ENCODE measurements around the gene JAK3.

JAK3 gene

DNA sequence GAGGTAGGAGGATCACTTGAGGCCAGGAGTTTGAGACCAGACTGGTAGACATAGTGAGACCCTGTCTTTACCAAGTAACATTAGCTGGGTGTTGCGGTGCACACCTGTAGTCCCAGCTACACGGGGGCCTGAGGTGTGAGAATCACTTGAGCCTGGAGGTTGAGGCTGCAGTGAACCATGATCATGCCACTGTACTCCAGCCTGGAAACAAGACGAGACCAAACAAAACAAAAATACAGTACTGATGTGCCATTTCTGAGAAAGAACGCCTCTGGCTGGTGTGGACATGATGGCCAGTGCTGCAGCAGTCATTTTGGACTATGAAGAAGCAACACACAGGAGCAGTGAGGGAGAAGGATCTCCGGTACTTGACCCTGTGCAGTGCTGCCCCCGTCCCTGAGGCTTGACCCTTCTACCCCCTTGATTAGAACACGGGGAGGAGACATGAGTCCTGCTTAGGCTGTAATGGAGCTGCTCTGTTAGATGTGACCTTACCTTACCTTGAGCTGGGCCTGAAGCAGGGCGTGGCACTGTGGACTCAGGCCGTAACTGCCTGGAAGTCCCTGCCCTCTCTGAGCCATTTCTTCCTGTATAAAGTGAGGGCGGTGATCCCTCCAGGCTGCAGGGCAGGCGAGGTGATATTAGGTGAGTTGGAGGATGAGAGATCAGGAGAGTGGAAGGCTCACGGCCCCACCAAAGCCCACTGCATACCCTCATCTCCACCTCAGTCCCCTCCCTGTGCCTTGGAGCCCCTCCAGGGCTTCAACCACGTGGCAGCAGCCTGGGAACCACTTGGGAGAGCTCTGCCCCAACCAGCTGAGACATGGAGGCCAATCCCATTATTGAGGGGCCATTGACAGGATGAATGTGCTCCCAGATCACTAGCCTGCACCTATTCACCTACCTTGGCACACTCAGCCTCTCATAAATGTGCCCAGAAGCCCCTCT is 17.9 kb upstream of the JAK3 start:
- DNase-seq (ENCODE audit: low read depth in 3 of 3): no peak

DNA sequence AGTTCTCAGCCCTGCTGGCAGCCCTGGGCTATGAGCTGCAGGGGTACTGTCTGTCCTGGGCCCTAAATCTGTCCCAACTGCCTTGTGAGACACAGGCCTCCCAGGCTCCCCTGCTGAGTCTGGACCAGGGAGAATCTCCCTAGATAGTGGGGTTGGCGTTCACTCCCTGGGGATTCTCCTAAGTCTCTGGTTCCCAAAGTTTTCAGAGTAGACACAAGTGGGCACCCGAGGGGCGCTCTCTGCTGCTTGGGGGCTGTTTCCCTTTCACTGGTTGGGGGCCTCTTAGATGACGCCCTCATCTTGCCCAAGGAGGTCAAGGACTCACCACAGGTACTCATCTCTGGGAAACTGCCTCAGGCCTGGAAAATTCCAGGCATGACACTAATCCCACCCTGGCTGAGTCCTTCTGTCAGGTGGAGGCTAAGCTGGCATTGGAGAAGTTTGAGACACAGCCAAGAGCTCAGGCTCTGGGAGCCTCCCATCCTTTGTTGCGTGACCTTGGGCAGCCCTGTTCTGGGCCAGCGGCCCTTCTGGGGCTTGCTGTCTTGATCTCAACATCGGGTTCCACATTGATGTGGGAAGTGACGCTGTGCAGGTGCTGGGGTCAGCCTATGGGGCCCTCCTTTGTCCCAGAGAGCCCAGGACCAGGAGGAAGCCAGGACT is 15.9 kb upstream of the JAK3 start:
- no peak for DNase-seq (ENCODE audit: low read depth in 3 of 3)

DNA sequence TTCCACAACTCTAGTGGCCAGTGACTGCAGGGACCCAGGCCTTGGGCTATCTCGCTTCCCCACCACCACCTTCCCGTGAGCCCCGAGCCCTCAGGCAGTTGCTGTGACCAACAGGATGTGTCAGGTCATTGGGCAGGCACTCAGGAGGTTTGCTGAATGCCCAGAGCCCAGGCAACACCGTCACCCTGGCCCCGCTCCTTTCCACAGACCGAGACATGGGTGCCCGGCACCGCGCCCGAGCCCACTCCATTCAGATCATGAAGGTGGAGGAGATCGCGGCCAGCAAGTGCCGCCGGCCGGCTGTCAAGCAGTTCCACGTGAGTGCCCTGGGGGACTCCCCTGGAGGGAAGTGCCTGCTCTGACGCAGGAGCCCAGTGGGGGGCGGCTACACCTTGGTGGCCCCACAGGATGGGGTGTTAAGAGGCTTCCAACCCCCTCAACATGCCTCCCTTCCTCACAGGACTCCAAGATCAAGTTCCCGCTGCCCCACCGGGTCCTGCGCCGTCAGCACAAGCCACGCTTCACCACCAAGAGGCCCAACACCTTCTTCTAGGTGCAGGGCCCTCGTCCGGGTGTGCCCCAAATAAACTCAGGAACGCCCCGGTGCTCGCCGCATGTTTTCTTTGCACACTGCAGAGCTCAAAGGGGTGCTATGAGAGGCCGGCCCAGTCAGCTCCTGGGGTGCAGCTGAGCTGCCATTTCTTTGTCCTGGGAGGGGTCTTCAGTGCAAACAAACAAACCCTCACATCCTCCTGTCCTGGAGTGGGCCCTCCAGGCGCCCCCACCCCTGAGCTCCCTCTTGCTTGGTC is 15.1 kb upstream of the JAK3 start:
- DNase-seq (ENCODE audit: low read depth in 3 of 3): no peak

DNA sequence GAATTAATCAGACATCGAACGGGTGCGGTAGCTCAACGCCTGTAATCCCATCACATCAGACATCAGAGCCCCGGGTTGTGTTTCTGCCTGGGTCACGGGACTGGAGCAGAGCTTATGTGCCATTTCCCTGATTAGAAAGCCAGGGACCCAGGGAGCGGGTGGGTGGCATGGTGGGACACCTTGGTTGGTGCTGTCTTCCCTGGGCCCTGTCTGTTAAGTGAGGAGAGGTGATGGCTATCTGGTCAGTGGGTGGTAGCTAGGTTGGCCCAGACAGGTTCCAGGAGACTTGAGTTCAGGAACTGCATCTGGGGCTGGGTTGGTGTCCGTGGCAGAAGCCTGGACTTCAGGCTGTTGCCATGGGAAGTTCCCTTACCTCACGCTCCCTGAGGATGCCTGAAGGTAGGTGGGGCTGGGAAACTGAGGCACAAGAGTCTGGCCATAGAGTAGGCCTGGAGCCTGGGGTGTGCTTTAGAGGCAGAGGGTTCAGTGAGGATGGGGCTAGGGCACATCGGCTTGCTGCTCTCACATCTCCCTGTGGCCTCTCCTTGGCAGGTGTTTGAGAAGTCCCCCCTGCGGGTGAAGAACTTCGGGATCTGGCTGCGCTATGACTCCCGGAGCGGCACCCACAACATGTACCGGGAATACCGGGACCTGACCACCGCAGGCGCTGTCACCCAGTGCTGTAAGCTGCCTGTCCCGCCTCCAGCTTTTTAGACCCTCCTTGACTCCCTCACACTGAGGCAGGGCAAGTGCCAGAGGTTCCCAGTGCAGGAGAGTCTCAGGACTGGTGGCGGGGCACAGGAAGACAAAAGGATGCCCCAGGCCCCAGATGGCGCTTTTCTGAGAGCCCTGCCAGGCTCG is 14.0 kb upstream of the JAK3 start:
- no peak for DNase-seq (ENCODE audit: low read depth in 3 of 3)

DNA sequence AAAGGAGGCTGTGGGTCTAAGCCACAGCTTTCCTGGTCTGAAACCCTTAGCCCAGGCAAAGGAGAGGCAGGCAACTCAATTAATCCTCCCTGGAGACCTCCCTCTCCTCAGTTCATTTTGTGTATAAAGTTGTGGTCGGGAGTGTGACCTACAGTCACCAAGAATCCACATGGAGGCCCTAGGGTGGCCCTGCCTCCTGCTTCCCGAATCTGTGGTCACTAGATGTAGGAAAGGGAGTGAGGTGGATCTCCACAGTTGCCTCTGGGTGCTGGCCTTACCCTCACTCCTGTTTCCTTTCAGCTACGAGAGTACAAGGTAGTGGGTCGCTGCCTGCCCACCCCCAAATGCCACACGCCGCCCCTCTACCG is 13.2 kb upstream of the JAK3 start:
- no peak for DNase-seq (ENCODE audit: low read depth in 3 of 3)

DNA sequence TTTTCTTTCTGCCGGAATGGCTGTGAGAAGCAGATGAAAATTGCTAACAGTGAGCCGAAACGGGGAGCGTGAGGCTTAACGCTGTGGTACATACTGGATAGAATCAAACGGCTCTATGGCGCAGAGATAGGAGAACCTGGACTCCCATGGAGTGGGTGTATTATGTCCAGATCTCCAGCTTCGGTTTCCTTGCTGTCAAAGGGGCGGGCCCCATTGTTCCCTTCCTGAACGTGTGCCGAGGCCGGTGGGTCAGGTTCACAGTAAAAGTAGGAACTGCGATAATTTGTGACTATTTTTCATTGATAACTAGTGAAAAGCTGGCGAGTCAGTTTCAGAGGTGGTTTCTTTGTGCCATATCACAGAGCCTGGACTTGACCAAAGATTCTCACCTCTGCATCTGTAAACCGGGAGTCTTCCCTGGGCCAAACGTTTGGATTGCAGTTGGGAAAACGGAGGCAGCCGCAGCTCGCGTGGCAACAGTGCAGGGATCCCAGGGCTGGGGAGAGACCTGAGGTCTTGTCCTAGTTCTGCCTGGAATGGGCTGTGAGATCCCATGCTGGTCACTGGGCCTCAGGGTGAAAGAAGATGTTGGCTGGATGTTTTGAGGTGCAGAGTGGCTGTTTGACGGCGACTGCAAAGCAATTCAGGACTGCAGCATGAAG is 12.7 kb upstream of the JAK3 start:
- DNase-seq (ENCODE audit: low read depth in 3 of 3): no peak

DNA sequence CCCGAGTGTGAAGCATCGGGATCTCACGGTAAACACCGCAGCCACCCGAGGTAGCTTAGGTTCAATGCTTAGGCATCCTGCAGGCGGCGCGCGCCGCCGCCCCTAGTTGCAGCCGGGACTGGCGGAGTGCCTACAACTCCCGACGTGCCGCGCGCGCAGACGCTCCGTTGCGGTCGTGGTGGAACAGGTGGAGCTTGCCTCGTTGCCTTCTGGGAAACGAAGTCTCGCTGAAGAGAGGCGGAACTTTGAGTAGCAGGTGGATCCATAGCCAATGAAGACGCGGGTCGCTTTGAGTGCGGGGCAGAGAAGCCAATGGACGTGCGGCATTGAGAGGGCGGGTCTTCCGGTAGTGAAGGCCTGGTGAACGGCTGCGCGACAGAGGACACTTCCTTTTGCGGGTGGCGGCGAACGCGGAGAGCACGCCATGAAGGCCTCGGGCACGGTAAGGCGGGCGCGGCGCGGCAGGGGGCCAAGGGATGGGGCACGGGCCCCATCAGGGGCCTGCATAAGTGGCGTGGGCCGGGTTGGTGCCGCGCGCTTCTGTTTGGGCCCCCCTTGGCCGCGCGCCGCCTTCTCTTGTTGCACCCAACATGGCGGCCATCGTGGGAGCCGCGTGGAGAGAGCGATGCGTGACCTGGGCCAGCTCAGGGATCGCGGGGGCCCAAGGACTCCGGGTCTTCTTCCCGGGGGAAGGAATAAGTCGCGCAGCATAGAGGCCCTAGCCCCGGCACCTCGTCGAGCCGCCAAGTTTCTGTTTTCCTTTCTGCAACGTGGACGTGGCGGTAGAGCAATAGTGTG is 11.9 kb upstream of the JAK3 start, which contains the start of gene RPL18A:
RPL18A (plus strand) TSS at position 378 of the 798 bp plus-strand sequence; CDS start at position 425, 47 bp downstream.
- DNase-seq (ENCODE audit: low read depth in 3 of 3): peak; percentile 95 to 100 (median 99)

DNA sequence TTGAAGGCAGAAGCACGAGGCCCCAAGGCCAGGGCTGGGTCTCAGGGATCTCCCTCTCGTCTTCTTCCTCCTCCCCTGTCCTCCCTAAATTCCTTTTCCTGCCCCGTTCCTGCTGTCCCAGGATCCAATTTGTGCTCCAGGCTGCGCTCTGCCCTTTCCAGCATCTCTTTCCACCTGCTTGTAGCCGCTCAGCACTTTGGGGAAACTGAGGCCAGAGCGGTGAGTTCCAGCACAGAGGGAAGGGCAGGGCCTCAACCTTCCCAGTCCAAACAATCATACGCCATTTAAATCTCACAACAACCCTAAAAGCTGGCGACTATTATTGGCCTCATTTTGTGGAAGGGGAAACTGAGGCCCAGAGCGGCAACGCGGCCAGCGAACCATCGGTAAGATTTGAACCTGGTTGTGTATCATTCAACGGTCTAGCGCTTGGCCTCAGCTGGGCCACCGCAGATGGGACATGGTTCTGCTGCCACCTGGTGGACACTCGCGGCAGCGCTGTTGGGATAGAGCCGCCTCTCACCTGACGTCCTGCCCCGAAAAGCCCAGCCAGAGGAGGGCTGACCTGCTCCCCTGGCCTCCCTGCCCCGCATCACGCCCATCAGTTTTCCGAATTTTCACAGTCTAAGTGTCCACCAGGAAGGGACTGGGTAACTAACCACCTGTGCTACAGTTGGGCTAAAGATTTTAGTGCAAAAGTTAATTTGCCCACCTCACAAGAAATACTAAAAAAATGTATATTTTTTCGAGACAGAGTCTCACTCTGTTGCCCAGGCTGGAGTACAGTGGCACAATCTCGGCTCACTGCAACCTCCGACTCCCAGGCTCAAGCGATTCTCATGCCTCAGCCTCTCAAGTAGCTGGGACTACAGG is 7.7 kb upstream of the JAK3 start:
- DNase-seq (ENCODE audit: low read depth in 3 of 3): peak; percentile 81 to 92 (median 88)

DNA sequence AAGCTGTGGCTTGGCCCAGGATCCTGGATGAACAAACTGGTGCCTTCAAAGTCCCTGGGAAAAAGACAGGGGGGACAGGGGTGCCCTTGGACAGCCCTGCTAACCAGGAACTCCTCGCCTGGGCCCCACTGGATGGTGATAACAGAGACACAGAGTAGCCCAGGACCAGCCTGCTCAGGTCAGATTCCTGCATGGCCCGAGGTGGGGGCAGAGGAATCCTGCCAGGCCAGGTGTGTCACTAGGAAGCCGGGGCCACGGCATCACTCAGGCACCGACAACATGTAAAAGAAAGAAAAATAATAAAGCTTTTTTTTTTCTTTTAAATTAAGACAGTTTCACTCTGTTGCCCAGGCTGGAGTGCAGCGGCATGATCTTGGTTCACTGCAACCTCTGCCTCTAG is 6.3 kb upstream of the JAK3 start:
- no peak for DNase-seq (ENCODE audit: low read depth in 3 of 3)

DNA sequence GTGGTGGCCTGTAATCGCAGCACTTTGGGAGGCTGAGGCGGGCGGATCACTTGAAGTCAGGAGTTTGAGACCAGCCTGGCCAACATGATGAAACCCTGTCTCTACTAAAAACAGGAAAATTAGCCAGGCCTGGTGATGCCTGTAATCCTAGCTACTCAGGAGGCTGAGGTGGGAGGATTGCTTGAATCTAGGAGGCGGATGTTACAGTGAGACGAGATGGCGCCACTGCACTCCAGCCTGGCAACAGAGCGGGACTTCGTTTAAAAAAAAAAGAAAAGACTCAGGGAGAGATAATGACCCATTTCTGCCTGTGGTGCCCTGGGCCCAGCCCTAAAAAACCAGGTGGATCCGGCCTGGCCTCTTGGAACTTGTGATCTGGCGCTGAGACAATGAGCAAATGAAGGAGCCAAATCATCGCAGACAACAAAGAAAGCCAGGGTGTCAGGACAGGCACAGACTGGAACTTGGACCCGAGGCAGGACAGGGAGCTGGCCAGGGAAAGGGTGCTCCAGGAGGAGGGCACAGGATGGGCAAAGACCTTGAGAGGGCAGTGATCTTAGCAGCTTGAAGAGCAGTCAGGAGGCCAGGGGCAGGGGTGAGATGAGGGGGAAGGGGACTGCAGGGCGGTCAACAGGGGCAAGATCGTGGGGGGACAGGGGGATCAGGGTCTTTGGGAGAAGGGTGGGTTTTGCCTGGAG is 962 bp upstream of the JAK3 start:
- no peak for DNase-seq (ENCODE audit: low read depth in 3 of 3)

DNA sequence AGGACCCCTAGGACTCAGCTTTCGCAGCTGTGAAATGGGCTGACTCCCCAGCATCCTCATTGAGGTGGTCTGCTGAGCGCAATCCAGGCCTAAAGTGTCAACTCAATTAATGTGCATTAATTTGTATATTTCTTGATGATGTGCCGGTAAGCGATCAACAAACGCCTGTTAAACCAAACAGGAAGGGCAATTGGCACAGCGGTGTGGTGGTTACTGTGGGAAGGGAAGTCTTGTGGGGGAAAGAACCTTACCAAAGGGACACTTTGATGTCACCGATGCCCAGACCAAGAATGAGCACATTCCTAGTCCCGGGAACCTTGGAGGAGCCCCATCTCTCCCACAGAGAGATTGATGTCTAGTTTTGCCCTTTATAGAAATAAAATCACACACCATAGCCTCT is 1.6 kb downstream of the JAK3 start:
- no peak for DNase-seq (ENCODE audit: low read depth in 3 of 3)

DNA sequence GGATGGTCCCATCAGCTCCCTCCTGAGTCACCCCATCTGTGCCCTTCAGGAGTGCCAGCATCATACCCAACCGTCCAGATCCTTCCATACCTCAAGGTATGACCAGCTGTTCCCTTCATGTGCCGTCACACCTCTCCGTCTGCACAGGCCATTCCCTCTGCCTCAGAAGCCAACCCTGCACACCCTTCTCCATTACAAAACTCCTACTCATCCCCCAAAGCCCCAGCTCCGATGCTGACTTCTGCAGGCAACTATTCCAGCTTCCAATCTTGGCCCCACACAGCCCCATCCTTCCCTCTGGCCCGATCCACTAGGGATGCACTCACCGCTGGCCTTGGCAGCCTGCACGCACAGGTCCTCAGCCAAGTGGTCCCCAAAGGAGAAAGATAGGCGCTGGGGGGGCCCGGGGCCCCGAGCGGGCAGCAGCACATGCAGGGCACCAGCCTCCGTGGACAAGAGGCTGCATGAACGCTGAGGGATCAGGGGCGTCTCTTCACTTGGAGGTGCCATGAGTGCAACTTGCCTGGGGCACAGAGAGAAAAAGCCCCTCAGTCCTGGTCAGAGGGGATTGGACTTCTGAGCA is 3.8 kb downstream of the JAK3 start:
- DNase-seq (ENCODE audit: low read depth in 3 of 3): no peak

DNA sequence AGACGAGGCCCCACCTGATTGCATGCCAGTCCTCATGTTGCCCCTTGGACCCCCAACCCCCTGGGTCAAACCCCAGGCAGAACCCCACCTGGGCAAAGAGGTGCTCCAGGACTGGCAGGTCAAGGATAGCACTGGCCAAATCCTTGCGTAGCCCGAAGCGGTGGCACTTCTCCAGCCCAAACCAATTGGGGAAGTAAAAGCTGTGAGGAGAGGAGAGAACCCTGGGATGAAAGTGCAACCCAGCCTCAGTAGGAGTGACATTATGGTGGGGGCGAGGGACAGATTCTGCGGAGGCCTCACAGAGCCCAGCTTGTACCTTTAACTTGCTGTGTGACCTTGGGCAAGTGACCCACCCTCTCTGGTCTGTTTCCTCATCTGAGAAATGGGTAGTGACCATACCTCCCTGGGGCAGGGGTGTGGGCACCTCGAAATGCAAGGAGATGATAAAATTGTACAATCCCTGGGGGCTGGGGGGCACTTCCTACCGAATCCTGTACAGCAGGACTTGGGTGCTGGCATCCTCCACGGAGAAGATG is 4.4 kb downstream of the JAK3 start:
- DNase-seq (ENCODE audit: low read depth in 3 of 3): no peak

DNA sequence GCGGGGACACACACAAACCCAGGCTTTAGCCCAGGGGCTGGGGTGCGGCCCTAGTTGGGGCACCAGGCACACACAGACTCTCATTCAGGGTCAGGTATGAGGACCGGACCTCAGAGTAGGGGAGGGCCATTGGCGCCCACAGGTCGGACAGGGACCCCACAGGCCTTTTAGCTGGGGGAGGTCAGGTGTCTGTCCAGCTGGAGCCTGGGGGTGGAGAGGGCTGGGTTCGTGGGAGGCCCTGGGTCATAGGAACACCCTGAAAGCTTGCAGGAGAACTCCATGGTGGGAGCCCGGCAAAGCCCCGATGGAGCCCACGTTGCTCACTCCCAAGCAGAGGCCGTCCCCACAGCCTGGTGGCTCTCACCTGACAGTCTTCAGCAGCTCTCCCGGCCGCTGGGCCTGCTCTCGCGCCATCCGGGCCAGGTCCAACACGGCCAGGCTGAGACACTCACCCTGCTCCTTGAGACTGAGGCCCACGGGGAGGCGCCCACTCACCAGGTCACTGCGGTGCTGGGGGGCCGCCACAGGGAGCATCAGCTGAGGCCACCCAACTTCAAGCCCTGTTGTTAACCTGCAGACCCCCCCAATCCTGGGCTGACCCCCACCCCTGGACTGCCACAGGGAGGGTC is 5.0 kb downstream of the JAK3 start:
- no peak for DNase-seq (ENCODE audit: low read depth in 3 of 3)

DNA sequence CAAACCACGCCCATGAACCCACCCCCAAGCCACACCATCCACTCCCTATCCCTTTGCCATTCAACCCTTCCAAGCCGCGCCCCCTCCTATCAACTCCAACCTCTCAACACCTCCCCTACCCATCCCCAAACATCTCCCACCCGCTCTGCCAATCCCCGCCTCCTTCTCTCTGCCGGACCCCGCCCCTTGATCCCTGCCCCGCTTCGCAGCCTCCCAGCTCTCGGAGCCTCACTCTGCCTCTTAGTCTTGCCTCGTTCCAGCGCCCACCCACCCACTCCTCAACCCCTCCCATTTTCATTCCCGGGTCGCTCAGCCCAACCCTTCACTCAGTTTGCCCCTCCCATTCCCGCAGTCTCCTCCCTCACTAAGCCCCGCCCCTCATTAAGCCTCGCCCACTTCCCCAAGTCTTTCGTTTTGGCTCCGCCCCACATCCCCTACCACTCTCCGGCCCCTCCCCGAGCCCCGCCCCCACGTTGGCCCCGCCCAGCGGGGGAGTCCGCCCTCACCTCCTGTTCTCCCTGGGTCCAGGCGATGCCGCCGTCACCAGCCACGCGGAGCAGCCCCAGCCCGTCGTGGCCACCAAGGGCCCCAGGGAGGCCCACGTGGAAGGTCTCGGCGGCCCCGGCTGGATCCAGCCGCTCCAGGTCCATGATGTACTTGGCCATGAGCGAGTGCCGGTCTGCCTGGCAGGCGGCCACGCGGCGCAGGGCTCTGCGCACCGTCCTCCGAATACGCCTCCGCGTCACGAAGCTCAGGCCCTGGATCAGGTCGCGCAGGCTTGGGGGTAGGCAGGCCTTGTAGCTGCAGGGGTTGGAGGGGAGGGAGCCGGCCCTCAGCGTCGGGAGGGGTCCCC is 5.7 kb downstream of the JAK3 start:
- DNase-seq (ENCODE audit: low read depth in 3 of 3): peak; percentile 62 to 89 (median 71)

DNA sequence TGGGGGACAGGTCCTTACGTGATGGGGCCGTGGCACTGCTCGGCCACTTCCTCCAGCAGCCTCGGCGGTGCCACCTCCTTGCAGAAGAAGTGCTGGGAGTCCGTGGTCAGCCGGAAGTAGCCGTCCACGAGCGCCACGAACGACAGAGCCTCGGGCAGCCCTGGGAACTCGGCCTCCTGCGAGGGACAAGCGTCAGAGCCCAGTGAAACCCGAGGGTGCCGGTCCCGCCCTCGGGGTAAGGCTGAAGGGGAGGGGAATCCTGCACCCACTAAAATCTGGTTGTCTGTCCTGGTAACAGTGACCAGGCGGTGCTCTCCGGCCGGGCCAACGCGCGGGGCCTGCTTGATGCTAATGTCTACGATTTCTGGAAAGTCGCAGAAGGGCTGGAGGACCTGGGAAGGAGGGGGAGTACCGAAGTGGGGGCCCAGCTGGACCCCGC is 6.4 kb downstream of the JAK3 start:
- DNase-seq (ENCODE audit: low read depth in 3 of 3): no peak

Data from stimulated activated CD4-positive, alpha-beta T cell treated with anti-CD3 and anti-CD28 coated beads, TNF-alpha, amount 100 ng/mL, for 48 hours (primary cell).